D341Med (cell line): ENCODE results near the gene TP73.

Experiments used
- DNase-seq: peaks from one replicate; pipeline ENCODE4 v3.0.0; 2012; ENCODE audit warnings: low spot score

TP73 gene

DNA sequence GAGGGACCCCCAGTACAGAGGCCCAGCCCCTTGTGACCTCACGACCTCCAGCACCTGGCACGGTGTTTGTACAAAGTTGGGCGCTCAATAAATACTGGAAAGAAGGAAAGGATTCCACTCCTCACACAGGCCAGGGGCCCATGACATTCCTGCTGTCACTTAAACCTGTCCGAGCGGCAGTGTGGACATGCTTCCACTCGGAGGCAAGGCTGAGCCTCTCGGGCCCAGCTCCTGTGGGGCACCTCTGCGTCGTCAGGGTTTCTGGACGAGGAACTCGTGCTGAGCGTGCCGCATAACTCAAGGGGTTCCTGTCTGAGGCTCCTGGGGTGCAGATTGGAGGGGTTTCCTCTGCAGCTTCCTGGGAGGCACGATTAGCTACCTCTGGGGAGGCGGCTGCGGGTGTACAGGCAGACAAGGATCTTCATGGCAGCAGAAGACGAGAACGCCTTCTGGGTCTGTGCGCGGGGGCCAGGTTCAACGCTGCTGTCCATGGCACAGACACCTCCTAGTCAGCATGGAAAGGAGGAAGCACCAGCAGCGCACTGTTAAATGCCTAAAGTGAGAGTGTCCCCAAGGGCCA, 116.6 kb downstream of the TP73 start:
- DNase-seq, result no peak

DNA sequence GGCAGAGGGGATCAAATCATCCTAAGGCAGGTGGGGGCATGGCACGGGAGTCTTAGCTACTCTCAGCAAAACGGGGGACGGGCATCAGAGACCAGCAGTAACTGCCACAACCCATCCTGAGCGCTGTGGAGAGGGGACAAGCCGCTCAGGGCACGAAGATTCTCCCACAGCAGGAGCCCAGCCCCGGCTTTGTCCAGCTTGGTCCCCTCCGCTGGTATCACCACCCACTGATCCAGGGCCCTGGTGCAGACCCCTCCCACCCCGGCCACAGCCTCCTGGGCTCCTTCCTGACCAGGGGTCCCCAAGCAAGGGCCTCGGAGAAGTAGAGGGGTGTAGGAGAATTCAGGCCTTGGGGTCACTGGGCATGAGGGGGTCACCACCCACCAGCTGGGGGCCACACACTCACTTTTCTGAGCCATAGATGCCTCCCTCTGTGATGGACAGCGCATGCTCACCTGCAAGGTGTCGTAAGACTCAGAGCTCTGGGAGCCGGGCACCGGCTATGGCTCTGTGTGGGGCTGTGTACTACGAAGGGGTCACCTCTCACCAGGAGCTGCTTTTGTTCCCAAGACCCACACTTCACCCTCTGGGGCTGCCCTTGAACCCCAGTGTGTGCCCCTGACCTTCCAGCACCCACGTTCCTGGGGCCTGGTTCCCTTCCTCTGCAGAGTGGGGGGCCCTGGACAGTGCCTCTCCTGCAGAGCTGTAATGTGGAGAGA, 117.9 kb downstream of the TP73 start:
- DNase-seq, result no peak

DNA sequence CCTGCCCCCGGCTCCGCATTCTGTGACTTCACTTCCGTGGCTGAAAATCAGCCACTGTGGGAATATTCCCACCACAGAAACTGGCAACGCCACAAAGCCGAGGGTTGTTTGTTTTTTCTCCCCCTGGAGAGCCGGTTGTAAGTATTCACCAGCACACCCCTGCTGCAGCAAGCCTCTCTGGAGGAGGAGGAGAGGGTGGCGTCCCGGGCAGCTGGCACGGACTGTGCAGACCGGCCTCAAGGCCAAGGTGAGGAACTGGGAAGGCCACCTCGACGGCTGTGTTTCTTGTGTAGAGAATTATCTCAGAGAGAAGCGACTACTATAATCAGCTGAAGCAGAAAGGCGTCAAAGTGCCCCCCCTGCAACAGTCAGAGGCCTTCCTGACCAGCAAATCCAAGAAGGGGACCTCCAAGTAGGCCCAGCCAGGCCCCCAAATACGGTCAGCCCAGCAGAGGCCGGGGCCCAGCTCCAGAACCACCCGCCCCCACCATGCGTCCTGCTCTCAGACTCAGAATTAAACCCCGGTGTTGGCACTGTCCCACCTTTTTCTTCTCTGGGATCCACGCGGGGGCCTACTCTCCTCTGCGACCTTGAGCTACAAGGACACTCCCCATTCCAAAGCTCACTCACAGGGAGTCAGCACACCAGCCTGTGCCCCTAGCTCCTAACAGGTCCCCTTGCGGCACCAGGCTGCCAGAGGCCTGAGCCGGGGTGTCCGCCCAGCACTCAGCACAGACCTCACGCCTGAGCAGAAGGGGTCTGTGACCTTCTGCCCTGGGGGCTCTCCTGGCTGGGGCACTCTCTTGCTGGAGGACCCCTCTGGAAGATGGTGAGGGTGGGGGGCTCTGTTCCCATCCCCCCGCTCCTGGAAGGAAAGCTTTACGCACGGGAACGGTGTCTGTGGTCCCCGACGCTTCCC, 119.1 kb downstream of the TP73 start:
- no peak for DNase-seq

DNA sequence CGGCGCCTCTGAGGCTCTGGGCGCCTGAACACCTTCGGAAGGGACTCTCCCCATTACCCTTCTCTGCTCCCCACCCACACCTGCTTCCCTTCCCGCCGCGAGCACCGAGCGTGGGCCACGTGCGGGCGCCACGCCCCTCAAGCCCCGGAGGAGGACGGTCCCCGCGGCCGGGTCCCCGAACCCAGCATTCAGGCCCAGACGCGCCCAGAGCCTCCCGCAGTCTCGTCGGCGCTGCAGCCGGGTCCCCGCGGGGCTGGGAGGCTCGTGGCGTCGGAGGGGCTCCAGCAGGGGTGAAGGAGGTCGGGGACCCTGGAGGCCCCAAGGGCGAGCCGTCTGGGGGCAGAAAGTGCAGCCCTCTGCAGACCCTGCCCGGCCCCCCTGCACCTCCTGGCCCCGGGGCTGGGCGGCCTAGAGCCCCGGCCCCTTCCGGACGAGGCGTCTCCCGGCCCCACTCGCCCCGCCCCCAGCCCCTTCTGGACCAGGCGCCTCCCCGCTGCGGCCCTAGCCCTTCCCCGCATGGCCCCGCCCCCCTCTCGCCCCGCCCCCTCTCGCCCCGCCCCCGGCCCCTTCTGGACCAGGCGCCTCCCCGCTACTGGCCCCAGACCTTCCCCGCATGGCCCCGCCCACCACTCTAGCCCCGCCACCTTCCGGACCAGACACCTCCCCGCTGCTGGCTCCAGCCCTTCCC, 119.9 kb downstream of the TP73 start:
- DNase-seq, result peak; percentile 98

DNA sequence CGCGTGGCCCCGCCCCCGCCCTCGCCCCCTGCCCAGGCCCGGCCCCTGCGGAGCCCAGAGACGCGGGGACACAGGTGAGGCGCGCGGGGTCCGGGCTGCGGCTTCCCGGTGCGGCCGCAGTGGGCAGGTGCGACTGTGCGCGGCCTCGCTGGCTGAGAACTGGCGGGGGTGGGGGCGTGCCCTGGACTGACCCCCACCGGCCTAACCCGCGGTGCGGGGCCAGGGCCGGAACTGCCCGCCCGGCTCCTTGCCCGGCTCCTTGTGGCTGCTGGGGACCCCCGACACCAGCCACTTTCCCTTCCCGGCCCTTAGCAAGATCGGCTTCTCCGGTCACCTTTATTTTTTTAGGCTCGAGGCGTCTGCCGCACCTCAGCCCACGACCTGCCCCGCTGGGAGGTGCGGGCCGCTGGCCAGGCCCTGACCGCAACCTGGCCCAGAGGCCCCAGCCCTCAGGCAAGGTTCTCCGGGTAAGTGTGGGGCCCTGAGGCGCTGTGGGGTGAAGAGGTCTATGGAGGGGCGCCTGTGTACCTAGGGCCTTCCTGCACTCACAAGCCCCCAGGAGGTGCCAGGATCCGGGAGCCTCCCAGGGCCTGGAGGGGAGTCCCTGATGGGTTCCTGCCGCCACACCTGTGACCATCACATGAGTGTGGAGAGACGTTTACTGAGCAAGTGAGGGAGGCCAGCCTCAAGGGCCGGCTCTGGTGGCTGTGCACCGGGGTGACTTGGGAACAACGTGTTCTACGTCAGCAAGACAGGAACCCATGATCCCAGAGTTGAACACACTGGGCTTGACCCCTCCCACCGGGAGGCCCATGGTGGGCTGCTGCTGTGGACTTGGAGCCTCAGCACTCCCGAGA, 120.6 kb downstream of the TP73 start, which contains the start of gene SMIM1:
Gene SMIM1, plus strand, starts transcription at position 35 of the 857 bp plus-strand sequence. CDS start 2,625 bp downstream, outside the sequence.
- DNase-seq, result no peak

DNA sequence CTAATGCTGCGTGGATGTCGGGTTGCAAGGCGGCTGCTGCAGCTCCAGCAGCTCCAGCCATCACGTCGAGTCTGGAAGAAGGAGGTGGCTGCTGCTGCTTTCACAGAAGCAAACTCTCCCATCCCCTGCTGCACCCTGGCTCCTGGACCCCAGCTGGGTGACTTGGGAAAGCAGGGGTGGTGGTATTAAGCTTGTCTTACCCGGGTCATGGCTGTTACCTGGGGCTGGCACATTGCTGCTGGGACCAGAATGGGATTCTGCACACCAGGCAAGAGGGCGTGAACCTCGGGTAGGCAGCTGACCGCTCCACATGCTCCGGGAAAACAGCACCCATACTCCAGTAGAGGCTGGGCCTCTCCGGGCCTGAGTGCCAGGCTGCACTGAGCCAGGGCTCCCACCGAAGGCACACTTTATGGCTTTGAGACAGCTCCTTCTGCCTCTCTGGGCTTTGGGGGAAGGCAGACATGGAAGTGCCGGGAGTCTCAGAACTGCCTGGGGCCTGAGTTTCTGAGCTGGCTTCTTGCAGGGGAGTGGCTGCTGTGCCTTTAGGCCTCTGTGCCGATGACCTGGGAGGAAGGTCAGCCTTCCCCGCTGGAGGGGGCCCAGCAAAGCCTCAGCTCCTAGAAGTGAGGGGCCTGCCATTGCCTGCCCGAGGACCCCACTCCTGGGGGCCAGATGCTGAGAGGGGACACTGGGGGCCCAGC, 121.4 kb downstream of the TP73 start:
- no peak for DNase-seq

DNA sequence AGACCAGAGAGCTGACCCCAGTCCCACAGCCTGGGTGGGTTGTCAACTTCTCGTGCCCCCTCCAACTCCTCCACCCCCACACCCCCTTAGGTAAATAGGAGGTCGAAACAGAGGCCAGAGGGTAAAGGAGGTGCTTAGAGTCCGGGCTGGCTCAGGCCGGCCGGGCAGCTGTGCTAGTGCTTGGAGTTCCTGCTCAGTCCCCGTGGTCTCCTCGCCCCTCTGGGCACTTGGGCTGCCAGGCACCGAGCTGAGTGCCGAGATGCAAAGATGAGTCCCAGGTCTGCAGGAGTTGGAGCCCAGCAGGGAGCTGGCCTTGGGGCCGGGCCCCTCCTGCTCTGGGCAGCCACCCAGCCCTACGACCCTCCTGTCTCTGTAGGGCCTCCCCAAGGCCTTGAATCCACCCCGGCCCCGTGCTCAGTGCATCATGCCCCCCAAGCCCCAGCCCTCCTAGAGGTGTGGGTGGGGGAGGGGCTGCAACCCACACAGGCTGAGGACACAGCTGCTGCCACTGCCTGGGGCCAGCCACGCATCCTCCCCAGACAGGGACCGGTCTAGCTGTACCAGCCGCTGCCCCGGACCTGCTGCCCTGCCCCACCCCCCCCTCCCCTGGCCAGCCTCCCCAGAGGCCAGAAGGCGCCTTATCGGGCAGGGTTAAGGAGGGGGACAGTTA, 122.1 kb downstream of the TP73 start:
- no peak for DNase-seq

DNA sequence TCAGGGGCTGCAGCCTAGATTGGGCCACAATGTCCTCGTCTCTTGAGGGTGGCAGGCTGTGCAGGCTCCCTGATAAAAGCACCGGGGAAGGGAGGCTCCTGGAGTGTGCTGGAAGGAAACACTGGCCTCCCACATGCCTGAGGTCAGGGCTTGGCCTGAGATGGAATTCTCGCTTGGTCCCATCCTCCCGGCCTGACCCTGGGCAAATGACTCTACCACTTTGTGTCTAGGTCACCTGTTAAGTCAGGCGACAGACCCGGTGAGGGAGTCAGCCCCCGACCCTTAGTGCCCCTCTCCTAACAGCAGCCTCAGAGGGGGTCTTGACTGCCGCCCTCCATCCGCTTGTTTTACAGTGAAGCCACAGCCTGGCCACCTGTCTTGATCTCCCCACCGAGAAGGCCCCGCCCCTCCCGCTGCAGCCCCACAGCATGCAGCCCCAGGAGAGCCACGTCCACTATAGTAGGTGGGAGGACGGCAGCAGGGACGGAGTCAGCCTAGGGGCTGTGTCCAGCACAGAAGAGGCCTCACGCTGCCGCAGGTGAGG, 122.7 kb downstream of the TP73 start:
- DNase-seq, result no peak

DNA sequence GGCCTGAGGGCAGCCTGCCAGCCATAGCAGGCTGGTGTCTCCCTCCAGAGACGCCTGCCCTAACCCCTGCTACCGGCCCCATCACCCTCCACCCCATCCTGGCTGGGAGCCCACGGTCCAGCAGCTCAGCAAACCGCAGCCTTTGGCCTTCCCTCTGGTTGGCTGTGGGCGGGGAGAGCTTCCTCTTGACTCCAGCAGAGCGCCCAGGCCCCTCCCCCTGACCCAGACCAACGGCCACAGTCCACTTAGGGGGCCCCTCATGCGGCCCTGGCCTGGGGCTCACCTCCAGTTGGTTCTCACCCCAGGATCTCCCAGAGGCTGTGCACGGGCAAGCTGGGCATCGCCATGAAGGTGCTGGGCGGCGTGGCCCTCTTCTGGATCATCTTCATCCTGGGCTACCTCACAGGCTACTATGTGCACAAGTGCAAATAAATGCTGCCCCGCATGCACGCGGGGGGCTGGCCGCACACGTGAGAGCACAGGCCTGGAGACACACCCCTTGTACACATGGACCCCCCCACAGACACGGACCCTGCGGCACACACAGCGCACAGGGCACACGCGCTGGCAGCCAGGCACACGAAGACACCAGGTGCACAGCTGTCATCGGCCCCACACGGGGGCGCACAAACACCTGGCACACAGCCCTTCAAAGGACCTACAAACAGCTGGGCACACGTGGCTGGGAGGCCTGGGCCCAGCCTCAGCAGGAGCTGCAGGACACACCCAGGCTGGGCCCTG, 123.3 kb downstream of the TP73 start:
- DNase-seq, result peak; percentile 74

DNA sequence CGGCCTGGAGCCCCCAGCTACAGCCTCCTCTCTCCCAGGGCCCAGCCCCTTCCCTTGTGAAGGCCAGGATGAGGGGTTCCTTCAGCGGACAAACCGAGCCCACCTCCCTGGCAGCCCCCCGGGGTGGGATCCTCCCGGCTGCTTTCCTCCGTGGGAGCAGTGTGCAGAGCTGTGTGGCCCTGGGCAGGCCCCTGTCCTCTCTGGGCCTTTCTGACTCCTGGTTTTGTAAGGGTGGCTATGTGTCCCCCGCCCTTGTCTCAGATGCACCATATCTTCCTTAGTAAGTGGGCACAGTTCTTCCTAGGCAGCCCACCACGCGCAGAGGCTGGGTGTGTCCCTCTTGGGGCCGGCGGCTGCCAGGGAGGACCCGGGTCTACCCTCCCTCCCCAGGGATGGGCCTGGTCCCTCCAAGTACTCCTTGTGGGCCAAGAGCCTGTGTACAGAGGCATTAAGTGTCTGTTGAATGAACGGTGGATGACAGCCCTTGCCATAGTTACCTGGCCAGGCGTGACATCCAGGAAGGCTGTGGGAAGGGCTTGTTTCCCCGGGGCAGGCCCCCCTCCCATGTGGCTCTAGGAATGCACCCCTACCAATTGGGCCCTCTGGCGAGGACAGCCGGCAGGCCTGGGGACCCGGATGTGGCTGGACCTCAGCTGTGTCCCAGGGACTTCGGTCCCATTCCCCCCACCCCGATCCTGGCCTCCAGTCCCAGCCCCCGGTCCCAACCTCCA, 124.1 kb downstream of the TP73 start:
- DNase-seq, result no peak

DNA sequence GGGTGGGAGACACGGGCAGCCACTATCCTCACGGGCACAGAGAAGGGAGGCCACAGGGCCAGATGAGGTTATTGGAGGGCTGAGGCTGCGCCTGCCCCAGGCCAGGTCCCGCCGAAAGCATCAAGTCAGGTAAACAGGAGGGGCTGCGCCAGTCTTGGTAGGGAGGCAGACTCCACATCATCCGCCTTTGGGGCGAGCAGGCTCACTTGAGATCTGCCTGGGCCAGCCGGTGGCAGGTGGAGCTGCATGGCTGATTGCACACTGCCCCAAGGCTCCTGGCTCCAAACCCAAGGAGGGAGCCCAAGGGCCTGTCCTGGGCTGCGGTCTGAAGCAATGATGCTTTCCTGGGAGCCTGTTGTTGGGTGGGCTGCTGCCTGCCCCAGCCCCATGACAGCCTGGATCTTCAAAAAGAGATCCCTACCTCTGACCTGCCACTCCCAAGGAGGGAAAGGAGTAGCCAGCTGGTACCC, 124.8 kb downstream of the TP73 start:
- no peak for DNase-seq

DNA sequence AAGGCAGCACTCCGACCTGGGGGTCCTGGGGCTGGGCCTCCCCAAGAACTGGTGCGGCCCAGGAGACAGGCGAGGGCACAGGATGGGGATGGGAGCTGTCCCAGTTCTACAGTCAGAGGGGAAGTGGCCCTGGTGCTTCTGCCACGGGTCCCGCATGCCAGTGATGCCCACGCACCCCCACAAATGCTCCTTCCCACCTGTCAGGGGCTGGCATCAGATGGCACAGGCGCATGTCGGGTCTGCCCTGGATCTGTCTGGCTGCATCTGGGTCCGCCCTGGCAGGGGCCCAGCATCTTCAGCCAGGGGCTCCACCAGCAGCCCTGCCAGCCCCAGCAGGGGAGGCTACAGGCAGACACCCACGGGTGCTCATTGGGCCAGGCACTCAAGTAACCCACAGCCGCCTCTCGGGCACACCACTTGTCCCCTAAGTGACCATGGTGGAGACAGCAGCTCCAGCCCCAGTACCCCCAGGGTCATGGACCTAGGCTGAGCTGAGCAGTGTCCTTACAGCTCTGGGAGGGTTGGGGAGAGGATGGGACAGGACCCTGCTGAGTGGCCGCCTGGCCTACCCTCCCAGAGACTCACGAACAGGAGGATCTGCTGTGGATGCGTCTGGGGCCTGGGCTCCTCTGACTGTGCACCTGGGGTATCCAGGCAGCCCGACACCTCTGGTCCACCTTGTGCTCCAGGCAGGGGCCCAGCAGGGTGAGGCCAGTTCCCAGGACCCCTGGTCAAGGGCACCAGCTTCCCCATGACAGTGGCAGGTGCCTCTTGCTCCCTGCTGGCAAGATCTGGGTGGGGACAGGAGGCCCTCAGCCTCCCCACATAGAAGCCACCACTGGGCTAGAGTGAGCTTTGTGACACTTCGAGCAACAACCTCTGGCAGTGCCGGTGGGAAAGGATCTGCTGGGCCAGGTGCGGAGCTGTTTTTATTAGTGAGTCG, 125.6 kb downstream of the TP73 start:
- DNase-seq, result no peak

DNA sequence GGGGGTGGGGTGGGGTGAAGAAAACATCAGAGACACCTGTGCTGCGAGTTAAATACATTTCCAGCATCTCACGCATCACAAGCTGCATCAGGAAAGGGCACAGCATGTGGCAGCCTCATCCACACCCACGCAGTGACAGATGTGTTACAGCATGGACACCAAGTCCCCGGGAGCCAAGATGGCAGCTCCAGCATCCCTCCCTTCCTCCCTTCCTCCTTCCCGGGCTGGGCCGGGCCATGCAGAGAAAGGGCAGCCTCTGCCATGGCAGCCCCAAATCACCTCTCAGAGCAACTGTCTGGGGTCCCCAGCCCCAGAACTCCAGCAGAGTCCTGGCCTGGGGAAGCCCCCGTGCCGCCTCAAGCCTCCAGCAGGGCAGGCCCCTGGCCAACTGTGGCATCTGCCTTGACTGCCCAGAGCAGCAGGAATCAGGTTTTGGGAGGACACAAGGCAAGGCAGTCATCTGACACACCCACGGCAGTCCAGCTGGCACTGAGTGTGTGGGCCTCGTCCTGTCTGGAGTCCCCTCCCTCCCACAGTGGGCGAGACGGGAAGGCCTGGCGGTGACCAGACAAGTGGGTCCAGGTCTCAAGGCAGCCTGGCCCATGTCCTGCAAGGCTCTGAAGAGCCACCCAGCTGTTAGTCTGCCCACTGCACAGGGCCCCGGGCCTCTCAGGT, 126.4 kb downstream of the TP73 start:
- DNase-seq, result no peak

DNA sequence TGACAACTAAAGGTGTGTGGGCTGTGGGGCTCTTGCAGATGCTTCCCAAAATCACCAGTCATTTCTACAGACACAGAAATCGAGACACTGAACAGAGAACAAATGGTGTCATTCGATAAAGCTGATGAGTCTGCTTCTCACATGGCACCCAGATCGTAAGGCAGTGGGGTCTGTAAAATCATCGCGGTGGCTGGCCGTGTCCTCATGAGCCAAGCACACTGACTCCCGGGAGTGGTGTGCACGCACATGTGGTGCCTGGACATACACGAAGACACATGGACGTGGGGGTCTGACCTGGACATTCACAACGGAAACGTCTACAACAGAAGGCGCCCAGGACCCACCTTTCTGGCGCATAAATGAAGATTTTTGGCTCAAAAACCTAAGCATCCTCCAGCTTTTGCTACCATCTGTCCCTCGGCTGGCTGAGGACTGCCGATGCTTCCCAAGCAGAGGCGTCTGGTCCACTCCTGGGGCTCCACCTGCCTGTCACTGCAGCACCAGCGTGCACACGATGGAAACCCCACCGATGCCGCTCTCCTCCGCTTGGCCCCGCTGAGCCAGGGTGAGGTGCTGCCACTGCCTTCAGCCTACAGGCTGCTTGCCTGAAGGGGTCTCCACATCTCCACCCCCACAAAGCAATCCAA, 127.1 kb downstream of the TP73 start:
- DNase-seq, result no peak

DNA sequence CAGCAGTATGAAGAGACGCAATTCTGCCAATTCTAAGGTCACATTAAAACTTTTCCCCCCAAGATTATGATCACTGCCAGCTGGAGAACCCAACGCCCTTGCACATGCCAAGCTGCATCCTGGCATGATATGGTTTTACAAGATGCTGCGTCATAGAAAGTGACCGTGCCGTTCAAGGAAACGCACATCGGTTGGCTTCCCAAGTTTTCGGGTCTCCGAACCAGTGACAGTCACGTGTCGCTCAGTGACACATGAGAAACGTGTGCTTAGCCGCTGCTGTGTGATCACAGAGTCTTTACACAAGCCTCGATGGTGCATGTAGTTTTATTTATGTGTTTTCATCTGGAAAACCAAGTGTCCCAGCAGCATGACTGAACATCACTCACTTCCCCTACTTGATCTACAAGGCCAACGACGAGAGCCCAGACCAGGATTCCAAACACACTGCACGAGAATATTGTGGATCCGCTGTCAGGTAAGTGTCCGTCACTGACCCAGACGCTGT, 127.6 kb downstream of the TP73 start:
- no peak for DNase-seq

DNA sequence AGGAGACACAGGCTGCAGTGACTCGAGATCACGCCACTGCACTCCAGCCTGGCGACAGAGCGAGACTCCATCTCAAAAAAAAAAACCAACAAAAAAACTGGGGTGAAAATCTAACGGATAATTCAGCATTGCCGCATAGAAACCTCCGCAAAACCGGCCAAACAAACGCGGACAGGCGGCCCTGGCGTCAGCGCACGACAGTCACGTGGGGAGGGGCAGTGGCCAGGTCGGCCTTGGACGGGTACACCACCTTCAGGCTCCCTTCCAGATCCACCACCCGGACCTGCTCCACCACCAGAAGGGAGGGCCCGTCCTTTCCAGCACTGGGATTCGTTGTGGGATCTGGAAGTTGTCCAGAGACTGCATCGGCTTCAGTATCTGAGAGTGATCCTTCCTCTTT, 128.6 kb downstream of the TP73 start:
- no peak for DNase-seq
